Measurements from ENCODE around the gene FYB2. TPM values are rescaled to one million over a fixed set of nuclear protein-coding genes. Genes with fewer than 3 reads are reported as not detected.

The FYB2 gene
- polyA plus RNA-seq, 2 of the 4 experiments (the other 2 are of a cell fraction), result not detected

DNA sequence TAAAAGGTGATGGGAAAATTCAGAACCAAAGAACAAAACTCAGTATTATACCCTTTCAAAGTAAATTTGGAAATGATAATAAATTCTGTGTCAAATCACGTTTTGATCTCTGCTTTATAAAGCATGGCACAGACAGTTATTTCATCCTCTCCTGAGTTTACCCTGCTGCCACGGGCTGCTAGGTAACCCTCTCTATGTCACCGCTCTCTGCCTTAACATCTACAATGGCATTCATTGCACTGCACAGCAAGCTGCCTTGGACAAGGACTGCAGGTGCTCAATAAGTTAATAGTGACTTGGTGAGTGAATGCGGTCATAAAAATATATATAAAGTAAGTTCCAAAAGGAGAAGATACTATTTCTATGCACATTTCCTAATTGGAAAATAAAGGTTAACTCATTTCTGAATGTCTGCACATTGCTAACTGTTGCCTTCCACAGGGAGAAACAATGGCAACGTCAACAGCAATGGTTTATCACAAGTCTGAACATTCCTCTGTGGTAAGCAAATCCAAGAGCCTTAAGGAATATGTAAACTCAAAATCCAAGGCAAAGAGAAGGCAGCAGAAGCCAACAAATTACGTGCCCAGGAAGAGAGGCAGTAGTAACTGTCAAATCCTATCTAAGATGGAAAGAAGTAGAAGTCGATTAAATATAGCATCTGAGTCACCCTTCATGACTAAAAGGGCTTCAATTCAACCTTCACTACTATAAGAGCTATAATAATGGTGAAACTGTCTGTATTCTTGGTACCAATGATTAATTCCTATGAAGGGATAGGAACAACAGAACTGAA lies 19.4 kb downstream of the FYB2 start:
- FAIRE-seq, result no peak
- H3K4me2 ChIP-seq, result no peak overlapping the region
- H3K9me3 ChIP-seq, result no peaks in the 10 kb centered on the region
- no peak overlapping the region for H3K27ac ChIP-seq
- no peak for DNase-seq (ENCODE audit: low read depth in 1 of 2, low spot score in 1 of 2)
- WGBS (ENCODE audit: missing lambda C conversion rate), result 42% methylated on average over 7 of the region's 7 CpGs
- no peak for ATAC-seq
- ChIA-PET CTCF (no interaction called here), POLR2A (no interaction called here)
- no peak overlapping the region for H3K4me3 ChIP-seq
- peaks cover 3% of the 10 kb centered on the region; the same call in 2 of the 3 replicates for H3K4me1 ChIP-seq
- TF ChIP-seq NR3C1 (IDR thresholded peaks at IDR 0.05) (no peak), POLR2AphosphoS2 (conservative IDR thresholded peaks at IDR 0.05; ENCODE audit: low read length) (no peak), POLR2A (IDR thresholded peaks at IDR 0.05; ENCODE audit: low read length) (no peak), RAD21 (conservative IDR thresholded peaks at IDR 0.05 in 1 of 2, IDR thresholded peaks at IDR 0.05 in 1 of 2) (no peak), CEBPB (IDR thresholded peaks at IDR 0.05) (no peak), SREBF2 (IDR thresholded peaks at IDR 0.05) (no peak), CBX2 (IDR thresholded peaks at IDR 0.05; ENCODE audit: borderline replicate concordance, low read depth) (no peak), HOXA7 (CRISPR knock-in tag; IDR thresholded peaks at IDR 0.05) (no peak)
- TF ChIP-seq, protein P1, sequence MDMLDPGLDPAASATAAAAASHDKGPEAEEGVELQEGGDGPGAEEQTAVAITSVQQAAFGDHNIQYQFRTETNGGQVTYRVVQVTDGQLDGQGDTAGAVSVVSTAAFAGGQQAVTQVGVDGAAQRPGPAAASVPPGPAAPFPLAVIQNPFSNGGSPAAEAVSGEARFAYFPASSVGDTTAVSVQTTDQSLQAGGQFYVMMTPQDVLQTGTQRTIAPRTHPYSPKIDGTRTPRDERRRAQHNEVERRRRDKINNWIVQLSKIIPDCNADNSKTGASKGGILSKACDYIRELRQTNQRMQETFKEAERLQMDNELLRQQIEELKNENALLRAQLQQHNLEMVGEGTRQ (IDR thresholded peaks at IDR 0.05), result no peak
- TF ChIP-seq, protein P2, sequence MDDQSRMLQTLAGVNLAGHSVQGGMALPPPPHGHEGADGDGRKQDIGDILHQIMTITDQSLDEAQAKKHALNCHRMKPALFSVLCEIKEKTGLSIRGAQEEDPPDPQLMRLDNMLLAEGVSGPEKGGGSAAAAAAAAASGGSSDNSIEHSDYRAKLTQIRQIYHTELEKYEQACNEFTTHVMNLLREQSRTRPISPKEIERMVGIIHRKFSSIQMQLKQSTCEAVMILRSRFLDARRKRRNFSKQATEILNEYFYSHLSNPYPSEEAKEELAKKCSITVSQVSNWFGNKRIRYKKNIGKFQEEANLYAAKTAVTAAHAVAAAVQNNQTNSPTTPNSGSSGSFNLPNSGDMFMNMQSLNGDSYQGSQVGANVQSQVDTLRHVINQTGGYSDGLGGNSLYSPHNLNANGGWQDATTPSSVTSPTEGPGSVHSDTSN (IDR thresholded peaks at IDR 0.05), result no peak
- TF ChIP-seq, protein P3, sequence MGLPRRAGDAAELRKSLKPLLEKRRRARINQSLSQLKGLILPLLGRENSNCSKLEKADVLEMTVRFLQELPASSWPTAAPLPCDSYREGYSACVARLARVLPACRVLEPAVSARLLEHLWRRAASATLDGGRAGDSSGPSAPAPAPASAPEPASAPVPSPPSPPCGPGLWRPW (IDR thresholded peaks at IDR 0.05), result no peak

DNA sequence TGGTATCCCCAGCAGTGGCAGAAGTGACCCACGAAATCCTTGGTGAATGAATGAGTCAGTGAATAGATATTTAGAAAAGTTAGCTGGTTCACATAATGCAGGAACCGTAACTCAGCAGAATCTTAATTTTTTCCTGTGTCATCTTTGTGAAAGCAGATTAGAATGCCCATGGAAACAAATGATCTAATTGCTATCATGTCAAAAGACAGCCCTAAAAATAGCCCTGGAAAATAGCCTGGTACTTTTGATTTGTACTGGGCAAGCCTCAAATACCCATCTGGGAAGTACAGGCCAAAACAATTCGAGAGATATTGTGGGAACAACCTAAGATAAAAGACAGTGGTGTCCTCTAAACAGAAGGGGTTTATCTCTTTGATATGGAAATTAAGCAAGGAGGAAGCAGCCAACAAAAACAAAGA lies 21.1 kb downstream of the FYB2 start:
- POLR2A ChIA-PET, result no interaction called here
- no peak overlapping the region for H3K4me2 ChIP-seq

More for the DNA sequence above, 21.1 kb downstream of the FYB2 start:
- peaks cover 3% of the 10 kb centered on the region; the same call in 2 of the 3 replicates for H3K4me1 ChIP-seq
- ATAC-seq (no peak), DNase-seq (ENCODE audit: low read depth in 1 of 2, low spot score in 1 of 2) (no peak), FAIRE-seq (no peak)
- CTCF ChIA-PET, result interaction anchor here (0.7 to 1.1 kb wide), 2 partner anchors 19 to 168 kb away, joined by 3 read pairs; no protein-coding TSS in a partner anchor
- no peak for TF ChIP-seq EHF (CRISPR knock-in tag; IDR thresholded peaks at IDR 0.05)
- TF ChIP-seq TP53 (CRISPR knock-in tag; IDR thresholded peaks at IDR 0.05), result no peak
- TF ChIP-seq KDM5A (IDR thresholded peaks at IDR 0.05), result no peak
- TF ChIP-seq, protein P4, sequence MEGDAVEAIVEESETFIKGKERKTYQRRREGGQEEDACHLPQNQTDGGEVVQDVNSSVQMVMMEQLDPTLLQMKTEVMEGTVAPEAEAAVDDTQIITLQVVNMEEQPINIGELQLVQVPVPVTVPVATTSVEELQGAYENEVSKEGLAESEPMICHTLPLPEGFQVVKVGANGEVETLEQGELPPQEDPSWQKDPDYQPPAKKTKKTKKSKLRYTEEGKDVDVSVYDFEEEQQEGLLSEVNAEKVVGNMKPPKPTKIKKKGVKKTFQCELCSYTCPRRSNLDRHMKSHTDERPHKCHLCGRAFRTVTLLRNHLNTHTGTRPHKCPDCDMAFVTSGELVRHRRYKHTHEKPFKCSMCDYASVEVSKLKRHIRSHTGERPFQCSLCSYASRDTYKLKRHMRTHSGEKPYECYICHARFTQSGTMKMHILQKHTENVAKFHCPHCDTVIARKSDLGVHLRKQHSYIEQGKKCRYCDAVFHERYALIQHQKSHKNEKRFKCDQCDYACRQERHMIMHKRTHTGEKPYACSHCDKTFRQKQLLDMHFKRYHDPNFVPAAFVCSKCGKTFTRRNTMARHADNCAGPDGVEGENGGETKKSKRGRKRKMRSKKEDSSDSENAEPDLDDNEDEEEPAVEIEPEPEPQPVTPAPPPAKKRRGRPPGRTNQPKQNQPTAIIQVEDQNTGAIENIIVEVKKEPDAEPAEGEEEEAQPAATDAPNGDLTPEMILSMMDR (IDR thresholded peaks at IDR 0.05), result no peak
- TF ChIP-seq, protein P3 (IDR thresholded peaks at IDR 0.05), result no peak
- no peak for TF ChIP-seq ESRRA (IDR thresholded peaks at IDR 0.05; ENCODE audit: borderline replicate concordance, low read length)
- TF ChIP-seq, protein P5, sequence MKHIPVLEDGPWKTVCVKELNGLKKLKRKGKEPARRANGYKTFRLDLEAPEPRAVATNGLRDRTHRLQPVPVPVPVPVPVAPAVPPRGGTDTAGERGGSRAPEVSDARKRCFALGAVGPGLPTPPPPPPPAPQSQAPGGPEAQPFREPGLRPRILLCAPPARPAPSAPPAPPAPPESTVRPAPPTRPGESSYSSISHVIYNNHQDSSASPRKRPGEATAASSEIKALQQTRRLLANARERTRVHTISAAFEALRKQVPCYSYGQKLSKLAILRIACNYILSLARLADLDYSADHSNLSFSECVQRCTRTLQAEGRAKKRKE (CRISPR knock-in tag; IDR thresholded peaks at IDR 0.05; ENCODE audit: low read depth), result no peak
- TF ChIP-seq HOXA7 (CRISPR knock-in tag; IDR thresholded peaks at IDR 0.05), result no peak
- no peak for TF ChIP-seq CEBPB (IDR thresholded peaks at IDR 0.05)
- no peak for TF ChIP-seq HEYL (CRISPR knock-in tag; IDR thresholded peaks at IDR 0.05)
- no peak for TF ChIP-seq JUN (IDR thresholded peaks at IDR 0.05)
- no peak for TF ChIP-seq MAZ (IDR thresholded peaks at IDR 0.05; ENCODE audit: borderline replicate concordance, low read depth, low read length)
- TF ChIP-seq HDAC2 (IDR thresholded peaks at IDR 0.05), result no peak
- TF ChIP-seq EP300 (IDR thresholded peaks at IDR 0.05), result no peak
- no peak for TF ChIP-seq CHD2 (IDR thresholded peaks at IDR 0.05; ENCODE audit: low read length, partially characterized antibody)
- TF ChIP-seq, protein P6, sequence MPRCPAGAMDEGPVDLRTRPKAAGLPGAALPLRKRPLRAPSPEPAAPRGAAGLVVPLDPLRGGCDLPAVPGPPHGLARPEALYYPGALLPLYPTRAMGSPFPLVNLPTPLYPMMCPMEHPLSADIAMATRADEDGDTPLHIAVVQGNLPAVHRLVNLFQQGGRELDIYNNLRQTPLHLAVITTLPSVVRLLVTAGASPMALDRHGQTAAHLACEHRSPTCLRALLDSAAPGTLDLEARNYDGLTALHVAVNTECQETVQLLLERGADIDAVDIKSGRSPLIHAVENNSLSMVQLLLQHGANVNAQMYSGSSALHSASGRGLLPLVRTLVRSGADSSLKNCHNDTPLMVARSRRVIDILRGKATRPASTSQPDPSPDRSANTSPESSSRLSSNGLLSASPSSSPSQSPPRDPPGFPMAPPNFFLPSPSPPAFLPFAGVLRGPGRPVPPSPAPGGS (IDR thresholded peaks at IDR 0.05), result no peak
- no peak overlapping the region for H3K4me3 ChIP-seq
- no peak overlapping the region for H3K27ac ChIP-seq
- no peaks in the 10 kb centered on the region for H3K9me3 ChIP-seq
- WGBS (ENCODE audit: missing lambda C conversion rate), result 25% methylated on average over 3 of the region's 3 CpGs

All from A549 (cell line).